Thymus (tissue), 11 donors: ENCODE results near the gene ATP8A1. TPM values are rescaled to one million over a fixed set of nuclear protein-coding genes. Genes with fewer than 3 reads are reported as not detected.

ENCODE experiments used
- DNase-seq, 9 donors: peaks; one replicate each; pipeline ENCODE4 v3.0.0-alpha.2; 2013; ENCODE audit warnings: low spot score in 9 of 9, low read depth in 6 of 9, missing footprints in 1 of 9
- H3K27ac ChIP-seq, 2 donors: one replicate each; pipeline ENCODE4 v1.5.1; 2013; ENCODE audit warnings: control low read depth in 1 of 2, low read depth in 1 of 2, low read length in 1 of 2, mild to moderate bottlenecking in 1 of 2, moderate library complexity in 1 of 2
- H3K27me3 ChIP-seq, 2 donors: one replicate each; pipeline ENCODE4 v1.5.1; 2013; ENCODE audit warnings: low read length in 1 of 2; ENCODE audit not compliant: control insufficient read depth in 2 of 2, insufficient read depth in 1 of 2
- H3K36me3 ChIP-seq, 2 donors: one replicate each; pipeline ENCODE4 v1.5.1; 2013; ENCODE audit warnings: low read length in 1 of 2, mild to moderate bottlenecking in 1 of 2, moderate library complexity in 1 of 2; ENCODE audit not compliant: control insufficient read depth in 2 of 2, insufficient read depth in 2 of 2
- H3K4me1 ChIP-seq, 2 donors: one replicate each; pipeline ENCODE4 v1.5.1; 2013; ENCODE audit warnings: low read length in 2 of 2; ENCODE audit not compliant: control insufficient read depth in 2 of 2, insufficient read depth in 2 of 2
- H3K4me3 ChIP-seq, 2 donors: one replicate each; pipeline ENCODE4 v1.5.1; 2013; ENCODE audit warnings: low read length in 2 of 2, control low read depth in 1 of 2, mild to moderate bottlenecking in 1 of 2
- H3K9me3 ChIP-seq, 2 donors: one replicate each; pipeline ENCODE4 v1.5.1; 2013; ENCODE audit warnings: low read length in 1 of 2, mild to moderate bottlenecking in 1 of 2; ENCODE audit not compliant: control insufficient read depth in 2 of 2, insufficient read depth in 1 of 2
- WGBS: extraction: QIAGEN DNeasy Blood & Tissue Kit; methylation state at CpG from one replicate; pipeline ENCODE4 v1.1.7; 2013; 5-methylcytosine and 5-hydroxymethylcytosine counted together
- polyA plus RNA-seq: library from polyadenylated mRNA; stranded (reverse); fragments of 200-250 nt; gene quantifications from one replicate; pipeline ENCODE4 v1.2.3, GENCODE V29; 2013
- total RNA-seq: library from RNA; stranded (reverse); fragments of 120-200 nt; gene quantifications from one replicate; pipeline ENCODE4 v1.2.4, GENCODE V29; 2013
- donor health status: healthy.

ATP8A1 gene
- total and polyA plus RNA-seq, 2 donors, result 25.0 to 30.9 TPM

DNA sequence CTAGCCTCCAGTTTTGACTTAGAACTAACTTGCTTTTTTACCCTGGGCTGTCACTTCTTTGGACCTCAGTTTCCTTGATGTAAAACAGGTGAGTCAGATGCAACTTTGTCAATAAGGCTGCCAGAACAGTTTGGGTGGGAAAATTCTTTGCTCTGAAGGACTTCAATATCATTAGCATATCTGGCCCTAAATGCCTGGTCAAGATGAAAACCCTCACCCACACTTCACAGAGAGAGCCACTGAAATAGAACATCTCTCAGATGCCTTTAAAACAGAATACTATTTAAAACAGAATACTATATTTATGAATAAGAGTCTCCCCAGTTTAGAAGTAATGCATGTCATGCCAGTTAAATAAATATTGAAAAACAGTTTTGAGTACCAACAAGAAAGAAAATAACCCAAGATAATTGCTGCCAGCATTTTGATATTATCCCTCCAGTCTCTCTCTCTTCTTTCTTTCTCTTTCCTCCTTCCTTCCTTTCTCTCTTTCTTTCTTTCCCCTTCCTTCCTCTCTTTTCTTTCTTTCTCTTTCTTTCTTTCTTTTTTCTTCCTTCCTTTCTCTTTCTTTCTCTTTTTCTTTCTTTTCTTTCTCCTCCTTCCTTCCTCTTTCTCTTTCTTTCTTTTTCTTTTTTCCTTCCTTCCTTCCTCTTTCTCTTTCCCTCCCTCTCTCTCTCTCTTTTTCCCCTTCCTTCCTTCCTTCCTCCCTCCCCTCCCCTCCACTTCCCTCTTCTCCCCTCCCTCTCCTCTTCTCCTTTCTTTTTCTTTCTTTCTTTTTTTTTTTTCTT is 292.4 kb downstream of the ATP8A1 start:
- no peaks in the 10 kb centered on the region for H3K9me3 ChIP-seq
- H3K27me3 ChIP-seq, result no peaks in the 10 kb centered on the region
- H3K36me3 ChIP-seq, result no peaks in the 10 kb centered on the region
- DNase-seq, result no peak
- no peak overlapping the region for H3K4me3 ChIP-seq
- no peaks in the 10 kb centered on the region for H3K4me1 ChIP-seq
- no peak overlapping the region for H3K27ac ChIP-seq

DNA sequence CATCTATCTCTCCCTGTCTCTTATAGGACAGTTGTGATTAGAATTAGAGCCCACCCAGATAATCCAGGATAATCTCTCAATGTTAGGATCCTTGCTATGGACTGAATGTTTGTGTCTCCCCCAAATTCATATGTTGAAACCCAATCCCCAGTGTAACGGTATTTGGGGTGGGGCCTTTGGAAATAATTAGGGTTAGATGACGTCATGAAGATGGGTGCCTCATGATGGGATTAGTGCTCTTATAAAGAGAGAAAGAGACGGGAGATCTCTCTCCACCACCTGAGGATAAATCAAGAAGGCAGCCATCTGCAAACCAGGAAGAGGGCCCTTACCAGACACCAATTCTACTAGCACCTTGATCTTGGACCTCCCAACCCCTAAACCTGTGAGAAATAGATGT is 293.3 kb downstream of the ATP8A1 start:
- H3K4me3 ChIP-seq, result no peak overlapping the region
- no peaks in the 10 kb centered on the region for H3K4me1 ChIP-seq
- H3K36me3 ChIP-seq, result no peaks in the 10 kb centered on the region
- no peak for DNase-seq
- no peaks in the 10 kb centered on the region for H3K27me3 ChIP-seq
- WGBS, result 98% methylated on average over 3 of the region's 3 CpGs
- no peaks in the 10 kb centered on the region for H3K9me3 ChIP-seq
- H3K27ac ChIP-seq, result no peak overlapping the region

DNA sequence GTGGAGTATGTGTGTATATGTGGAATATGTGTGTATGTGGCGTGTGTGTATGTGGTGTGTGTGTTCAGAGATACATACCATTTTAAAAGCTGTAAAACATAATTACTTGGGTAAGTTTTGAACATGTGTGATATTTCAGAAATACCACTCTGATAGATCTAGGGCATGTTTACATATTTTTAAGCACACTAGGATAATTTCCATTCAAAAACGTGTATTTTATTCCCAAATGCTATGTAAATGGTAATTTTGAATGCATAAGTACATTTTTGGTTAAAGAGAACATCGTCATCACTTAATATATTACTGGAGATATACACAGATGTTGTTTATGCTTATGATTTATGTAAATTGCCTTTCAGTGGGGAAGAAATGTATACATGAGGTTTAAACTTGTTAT is 294.3 kb downstream of the ATP8A1 start:
- H3K27me3 ChIP-seq, result no peaks in the 10 kb centered on the region
- H3K36me3 ChIP-seq, result no peaks in the 10 kb centered on the region
- WGBS, result 95% methylated on average over 3 of the region's 3 CpGs
- H3K4me1 ChIP-seq, result no peaks in the 10 kb centered on the region
- H3K4me3 ChIP-seq, result no peak overlapping the region
- no peaks in the 10 kb centered on the region for H3K9me3 ChIP-seq
- H3K27ac ChIP-seq, result no peak overlapping the region
- no peak for DNase-seq

DNA sequence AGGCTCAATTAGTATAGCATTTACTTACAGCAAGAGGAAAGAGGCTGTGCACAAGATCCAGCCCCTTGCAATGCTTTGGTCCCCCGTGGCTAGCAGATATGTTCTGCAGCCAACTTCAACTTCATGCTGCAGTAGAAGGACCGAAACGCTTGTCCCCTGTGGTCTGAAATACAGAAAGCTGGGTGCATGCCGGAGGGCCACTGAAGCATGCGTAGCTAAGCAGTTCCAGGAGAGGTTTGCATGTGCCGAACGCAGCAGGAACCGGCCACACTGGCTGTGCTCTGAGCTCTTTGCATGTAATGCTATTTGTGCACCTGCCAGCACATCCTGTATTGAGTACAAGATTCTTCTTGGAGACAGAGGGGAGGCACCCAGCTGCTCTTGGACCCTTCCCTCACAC is 295.4 kb downstream of the ATP8A1 start:
- H3K27me3 ChIP-seq, result no peaks in the 10 kb centered on the region
- no peak overlapping the region for H3K27ac ChIP-seq
- H3K4me3 ChIP-seq, result no peak overlapping the region
- no peaks in the 10 kb centered on the region for H3K4me1 ChIP-seq
- H3K9me3 ChIP-seq, result no peaks in the 10 kb centered on the region
- 93% methylated on average over 8 of the region's 8 CpGs for WGBS
- DNase-seq, result no peak
- no peaks in the 10 kb centered on the region for H3K36me3 ChIP-seq

DNA sequence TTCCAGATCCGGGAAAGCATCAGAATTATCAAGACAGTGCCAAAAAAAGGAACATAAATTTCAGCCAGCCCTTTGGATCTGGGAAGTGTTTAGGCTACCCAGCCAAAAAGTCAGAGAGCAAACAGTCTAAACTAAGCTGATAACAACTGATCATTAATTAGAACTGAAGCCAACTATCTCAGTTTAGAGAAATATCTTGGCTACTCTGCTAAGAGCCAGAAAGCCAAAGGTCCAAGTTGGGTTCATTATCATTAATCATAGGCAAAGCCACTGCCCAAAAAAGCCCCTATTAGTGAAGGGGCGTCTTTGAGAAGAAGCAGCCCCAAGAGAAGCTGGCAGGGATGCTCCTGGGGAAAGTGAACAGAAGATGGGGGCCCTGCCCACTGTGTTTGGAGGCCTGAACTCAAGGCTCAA is 296.6 kb downstream of the ATP8A1 start:
- no peaks in the 10 kb centered on the region for H3K36me3 ChIP-seq
- H3K9me3 ChIP-seq, result no peaks in the 10 kb centered on the region
- H3K4me3 ChIP-seq, result no peak overlapping the region
- no peak for DNase-seq
- whole genome bisulfite sequencing, result 81% methylated on average over 2 of the region's 2 CpGs
- H3K27ac ChIP-seq, result no peak overlapping the region
- no peaks in the 10 kb centered on the region for H3K4me1 ChIP-seq
- no peaks in the 10 kb centered on the region for H3K27me3 ChIP-seq

DNA sequence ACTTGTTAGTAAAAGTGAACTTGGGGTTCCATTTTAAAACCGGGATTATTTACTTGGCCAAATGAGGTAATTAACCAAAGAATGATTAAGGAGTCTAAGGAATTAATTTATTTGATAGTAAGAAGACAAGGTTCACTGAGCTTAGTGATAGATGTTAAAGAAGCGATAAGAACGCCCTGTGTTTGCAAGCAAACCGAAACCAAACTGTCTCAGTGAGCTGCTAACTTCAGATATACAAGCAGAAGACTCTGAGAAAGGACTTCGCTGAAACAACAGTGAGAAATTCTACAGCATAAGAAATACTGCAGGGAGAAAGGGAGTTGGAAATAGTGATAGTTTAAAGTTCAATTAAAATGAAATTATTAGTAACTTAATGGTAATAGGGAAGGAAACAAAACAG is 297.2 kb downstream of the ATP8A1 start:
- H3K36me3 ChIP-seq, result no peaks in the 10 kb centered on the region
- H3K9me3 ChIP-seq, result no peaks in the 10 kb centered on the region
- no peak overlapping the region for H3K27ac ChIP-seq
- no peaks in the 10 kb centered on the region for H3K4me1 ChIP-seq
- no peaks in the 10 kb centered on the region for H3K27me3 ChIP-seq
- no peak overlapping the region for H3K4me3 ChIP-seq
- WGBS, result 85% methylated on average over 5 of the region's 5 CpGs
- no peak for DNase-seq

Other genes with a start within 250 kb of the ATP8A1 start
- 0.05 TPM for gene GRXCR1, start 235.6 kb upstream of the ATP8A1 start, total RNA-seq
- gene GRXCR1, start 235.6 kb upstream of the ATP8A1 start, polyA plus RNA-seq, result 0.14 TPM